HG03558 (cell line): ENCODE results near the gene ACTN4.

ENCODE experiments used
- ATAC-seq: cut with Tn5 transposase; IDR thresholded peaks from one replicate; pipeline ENCODE4 v1.9.1; 2021; ENCODE audit warnings: moderate number of reproducible peaks; ENCODE audit not compliant: unreplicated experiment; ENCODE audit errors: extremely low read depth

ACTN4 gene

GRCh38 chr19:38674388-38675171 is 27.1 kb downstream of the ACTN4 start:
- no peak for ATAC-seq

- no peak for ATAC-seq
Observed at GRCh38 chr19:38675611-38676010, 28.2 kb downstream of the ACTN4 start.

- no peak for ATAC-seq
Observed at GRCh38 chr19:38676023-38676877, 28.8 kb downstream of the ACTN4 start.

- ATAC-seq, result no peak
Observed at GRCh38 chr19:38676878-38677646, 29.6 kb downstream of the ACTN4 start.

GRCh38 chr19:38678217-38678890 is 30.9 kb downstream of the ACTN4 start:
- no peak for ATAC-seq

- no peak for ATAC-seq
Observed at GRCh38 chr19:38678891-38679494, 31.5 kb downstream of the ACTN4 start.

- ATAC-seq, result no peak
Observed at GRCh38 chr19:38679839-38680238, 32.4 kb downstream of the ACTN4 start.

- ATAC-seq, result no peak
Observed at GRCh38 chr19:38682195-38682867, 34.9 kb downstream of the ACTN4 start.

- no peak for ATAC-seq
Observed at GRCh38 chr19:38682872-38683392, 35.5 kb downstream of the ACTN4 start.

- no peak for ATAC-seq
Observed at GRCh38 chr19:38683393-38684077, 36.1 kb downstream of the ACTN4 start.

GRCh38 chr19:38684078-38684861 is 36.8 kb downstream of the ACTN4 start:
- no peak for ATAC-seq

- ATAC-seq, result no peak
Observed at GRCh38 chr19:38684862-38685665, 37.6 kb downstream of the ACTN4 start.

GRCh38 chr19:38685666-38686529 is 38.4 kb downstream of the ACTN4 start:
- ATAC-seq, result no peak

GRCh38 chr19:38686530-38686888 is 39.1 kb downstream of the ACTN4 start:
- ATAC-seq, result no peak

- no peak for ATAC-seq
Observed at GRCh38 chr19:38687837-38688378, 40.5 kb downstream of the ACTN4 start.

GRCh38 chr19:38690146-38690545 is 42.7 kb downstream of the ACTN4 start:
- ATAC-seq, result no peak
